ENCODE results near the gene PXDN.
"Not testable (repeated sequence)": the region's sequence is repeated elsewhere in the genome, so short reads cannot be mapped to it uniquely, and the experiment has no call there.

Gene PXDN

GRCh38 chr2:1623906-1624445 lies 120.3 kb downstream of the PXDN start:
- Histone ChIP-seq H3K4me3 (replicated peaks; ENCODE audit: low read depth, low read length) (no peak overlapping the region), H3K27me3 (replicated peaks; ENCODE audit: control insufficient read depth, insufficient read depth, low read length) (no peaks in the 10 kb centered on the region), H3K36me3 (ENCODE audit: control insufficient read depth, insufficient read depth, low read length) (no peaks in the 10 kb centered on the region)
- DNase-seq (ENCODE audit: extremely low read depth, insufficient read length): no peak
- no peak for TF ChIP-seq CTCF (IDR thresholded peaks at IDR 0.05; ENCODE audit: insufficient read depth, low read length, poor library complexity, severe bottlenecking)

GRCh38 chr2:1622521-1623200 lies 121.7 kb downstream of the PXDN start:
- Histone ChIP-seq H3K4me3 (replicated peaks; ENCODE audit: low read depth, low read length) (no peak overlapping the region), H3K27me3 (replicated peaks; ENCODE audit: control insufficient read depth, insufficient read depth, low read length) (no peaks in the 10 kb centered on the region), H3K36me3 (ENCODE audit: control insufficient read depth, insufficient read depth, low read length) (no peaks in the 10 kb centered on the region)
- DNase-seq (ENCODE audit: extremely low read depth, insufficient read length): no peak
- no peak for TF ChIP-seq CTCF (IDR thresholded peaks at IDR 0.05; ENCODE audit: insufficient read depth, low read length, poor library complexity, severe bottlenecking)

- not testable (repeated sequence) for DNase-seq (ENCODE audit: extremely low read depth, insufficient read length); H3K4me3 ChIP-seq (replicated peaks; ENCODE audit: low read depth, low read length); H3K27me3 ChIP-seq (replicated peaks; ENCODE audit: control insufficient read depth, insufficient read depth, low read length); H3K36me3 ChIP-seq (ENCODE audit: control insufficient read depth, insufficient read depth, low read length)
Observed at GRCh38 chr2:1621976-1622375, 122.3 kb downstream of the PXDN start.

- H3K36me3 ChIP-seq (ENCODE audit: control insufficient read depth, insufficient read depth, low read length): no peaks in the 10 kb centered on the region
- no peak overlapping the region for H3K4me3 ChIP-seq (replicated peaks; ENCODE audit: low read depth, low read length)
- no peak for TF ChIP-seq CTCF (IDR thresholded peaks at IDR 0.05; ENCODE audit: insufficient read depth, low read length, poor library complexity, severe bottlenecking)
- no peak for DNase-seq (ENCODE audit: extremely low read depth, insufficient read length)
- H3K27me3 ChIP-seq (replicated peaks; ENCODE audit: control insufficient read depth, insufficient read depth, low read length): no peaks in the 10 kb centered on the region
Observed at GRCh38 chr2:1621501-1621900, 122.8 kb downstream of the PXDN start.

GRCh38 chr2:1621041-1621440 lies 123.3 kb downstream of the PXDN start:
- TF ChIP-seq CTCF (IDR thresholded peaks at IDR 0.05; ENCODE audit: insufficient read depth, low read length, poor library complexity, severe bottlenecking): no peak
- Histone ChIP-seq H3K27me3 (replicated peaks; ENCODE audit: control insufficient read depth, insufficient read depth, low read length) (no peaks in the 10 kb centered on the region), H3K4me3 (replicated peaks; ENCODE audit: low read depth, low read length) (no peak overlapping the region), H3K36me3 (ENCODE audit: control insufficient read depth, insufficient read depth, low read length) (no peaks in the 10 kb centered on the region)
- DNase-seq (ENCODE audit: extremely low read depth, insufficient read length): no peak

GRCh38 chr2:1620081-1620480 lies 124.2 kb downstream of the PXDN start:
- H3K4me3 ChIP-seq (replicated peaks; ENCODE audit: low read depth, low read length): no peak overlapping the region
- no peak for DNase-seq (ENCODE audit: extremely low read depth, insufficient read length)
- no peak for TF ChIP-seq CTCF (IDR thresholded peaks at IDR 0.05; ENCODE audit: insufficient read depth, low read length, poor library complexity, severe bottlenecking)
- H3K27me3 ChIP-seq (replicated peaks; ENCODE audit: control insufficient read depth, insufficient read depth, low read length): no peaks in the 10 kb centered on the region
- H3K36me3 ChIP-seq (ENCODE audit: control insufficient read depth, insufficient read depth, low read length): no peaks in the 10 kb centered on the region

Data from GM06990 (cell line).